CD4-positive, alpha-beta T cell (primary cell): ENCODE measurements around the gene ABHD5. TPM values are rescaled to one million over a fixed set of nuclear protein-coding genes. Genes with fewer than 3 reads are reported as not detected.

Source experiments
- ATAC-seq: fragments of 200-7000 bp; cut with Tn5 transposase; one replicate; pipeline ENCODE4 v1.10.0; 2022; ENCODE audit warnings: mild to moderate bottlenecking; ENCODE audit not compliant: poor library complexity
- CTCF ChIA-PET: fragments of 350-600 bp; sonication (Branson Sonifier 250); formaldehyde crosslinking; loops from one replicate; lab custom pipeline; 2021; ENCODE audit warnings: antibody characterized with exemption, inconsistent platforms; lab: Charles Lee
- POLR2A ChIA-PET: fragments of 350-600 bp; sonication (Branson Sonifier 250); formaldehyde crosslinking; loops from one replicate; lab custom pipeline; 2021; ENCODE audit warnings: antibody characterized with exemption, inconsistent platforms; lab: Charles Lee
- DNase-seq, 14 experiments: peaks; one replicate each; pipeline ENCODE4 v3.0.0-alpha.2; 2013 to 2020; ENCODE audit warnings: mixed read lengths in 2 of 14
- H3K27ac ChIP-seq, 2 donors: one replicate each; pipeline versions ENCODE4 v1.5.1 to v1.7.0; 2013; ENCODE audit warnings: low read length in 2 of 2, low read depth in 1 of 2, mild to moderate bottlenecking in 1 of 2
- H3K27me3 ChIP-seq, 2 experiments: 1 replicate in 1 of 2; 2 replicates in 1 of 2; pipeline versions ENCODE4 v1.6.1 to v1.7.0; 2013; ENCODE audit warnings: low read length in 2 of 2, control low read depth in 1 of 2, mild to moderate bottlenecking in 1 of 2, moderate library complexity in 1 of 2; ENCODE audit not compliant: insufficient read depth in 2 of 2, control insufficient read depth in 1 of 2
- H3K36me3 ChIP-seq: one replicate; pipeline ENCODE4 v1.6.1; 2013; ENCODE audit warnings: low read length, control low read depth; ENCODE audit not compliant: insufficient read depth
- H3K4me1 ChIP-seq: one replicate; pipeline ENCODE4 v1.6.1; 2013; ENCODE audit warnings: low read length, control low read depth; ENCODE audit not compliant: insufficient read depth
- H3K4me3 ChIP-seq: one replicate; pipeline ENCODE4 v1.5.1; 2013; ENCODE audit warnings: mild to moderate bottlenecking, low read length, moderate library complexity
- H3K9me3 ChIP-seq, 2 experiments: 1 replicate in 1 of 2; 2 replicates in 1 of 2; pipeline versions ENCODE4 v1.6.1 to v1.7.0; 2013; ENCODE audit warnings: low read length in 2 of 2, mild to moderate bottlenecking in 2 of 2, control low read depth in 1 of 2, moderate library complexity in 1 of 2; ENCODE audit not compliant: control insufficient read depth in 1 of 2, insufficient read depth in 1 of 2
- H3K27ac Mint-ChIP-seq: one replicate; pipeline ENCODE4 v1.8.0; 2020; ENCODE audit warnings: mixed read lengths
- H3K27me3 Mint-ChIP-seq: one replicate; pipeline ENCODE4 v1.8.0; 2021; ENCODE audit warnings: mixed read lengths
- H3K36me3 Mint-ChIP-seq: one replicate; pipeline ENCODE4 v1.8.0; 2021; ENCODE audit warnings: low read depth, mixed read lengths
- H3K4me1 Mint-ChIP-seq: one replicate; pipeline ENCODE4 v1.8.0; 2021; ENCODE audit warnings: low read depth, mixed read lengths
- H3K4me3 Mint-ChIP-seq: one replicate; pipeline ENCODE4 v1.8.0; 2020; ENCODE audit warnings: mild to moderate bottlenecking, mixed read lengths
- H3K9me3 Mint-ChIP-seq: one replicate; pipeline ENCODE4 v1.8.0; 2020; ENCODE audit warnings: mixed read lengths
- CTCF ChIP-seq: fragments of 200-600 bp; IDR thresholded peaks from one replicate; pipeline ENCODE4 v1.8.0; 2022; ENCODE audit warnings: antibody characterized with exemption, mild to moderate bottlenecking
- intact Hi-C, 2 experiments: fragments of 100-400 bp; cut with DNase I in 1 of 2; cut with micrococcal nuclease in 1 of 2; formaldehyde crosslinking; loops; one replicate each; pipeline versions ENCODE4 v1.15.1 to v1.9.0; 2023 to 2025; cut with DNase I, micrococcal nuclease
- total RNA-seq, 174 experiments: library from RNA in 2 of 174; stranded (reverse) in 2 of 174; gene quantifications; one replicate each; pipeline ENCODE4 v1.2.3 and lab custom pipeline; 2021 to 2026

Gene ABHD5
- total RNA-seq, 2 experiments from 2014 or later: 6.4 to 9.3 TPM

GRCh38 chr3:43686700-43687498 is 3.8 kb upstream of the ABHD5 start:
- Mint-ChIP-seq H3K9me3 (no peaks in the 10 kb centered on the region), H3K27ac (no peak overlapping the region), H3K27me3 (no peaks in the 10 kb centered on the region), H3K4me1 (peaks cover 18% of the 10 kb centered on the region), H3K36me3 (peaks cover 8% of the 10 kb centered on the region), H3K4me3 (no peak overlapping the region)
- DNase-seq (no peak), ATAC-seq (no peak)
- no peak for TF ChIP-seq CTCF
- Histone ChIP-seq H3K36me3 (no peaks in the 10 kb centered on the region), H3K27me3 (no peaks in the 10 kb centered on the region), H3K4me1 (peaks cover 13% of the 10 kb centered on the region), H3K9me3 (no peaks in the 10 kb centered on the region), H3K4me3 (no peak overlapping the region), H3K27ac (no peak overlapping the region)
- intact Hi-C loops: no loop called here
- CTCF ChIA-PET: no interaction called here
- POLR2A ChIA-PET: interaction anchor here (1.2 kb wide), 1 partner anchor 12 kb away, joined by 3 read pairs; no protein-coding TSS in a partner anchor

- H3K4me1 ChIP-seq: peaks cover 16% of the 10 kb centered on the region
- no peak for TF ChIP-seq CTCF
- POLR2A ChIA-PET: no interaction called here
- Mint-ChIP-seq H3K27me3 (no peaks in the 10 kb centered on the region), H3K36me3 (peaks cover 8% of the 10 kb centered on the region), H3K4me1 (peaks cover 22% of the 10 kb centered on the region), H3K27ac (no peak overlapping the region), H3K4me3 (no peak overlapping the region), H3K9me3 (no peaks in the 10 kb centered on the region)
- H3K27me3 ChIP-seq: no peaks in the 10 kb centered on the region
- ATAC-seq: no peak
- no peaks in the 10 kb centered on the region for H3K9me3 ChIP-seq
- DNase-seq: no peak
- H3K36me3 ChIP-seq: no peaks in the 10 kb centered on the region
- intact Hi-C loops: no loop called here
- CTCF ChIA-PET: no interaction called here
- no peak overlapping the region for H3K4me3 ChIP-seq
- H3K27ac ChIP-seq: no peak overlapping the region
Observed at GRCh38 chr3:43687499-43687811, 3.3 kb upstream of the ABHD5 start.

GRCh38 chr3:43688245-43688650 is 2.5 kb upstream of the ABHD5 start:
- DNase-seq (no peak), ATAC-seq (no peak)
- H3K27me3 Mint-ChIP-seq: no peaks in the 10 kb centered on the region
- H3K4me1 Mint-ChIP-seq: peaks cover 27% of the 10 kb centered on the region
- H3K4me3 Mint-ChIP-seq: no peak overlapping the region
- H3K27ac Mint-ChIP-seq: no peak overlapping the region
- CTCF ChIA-PET: no interaction called here
- H3K4me1 ChIP-seq: peaks cover 18% of the 10 kb centered on the region
- no peak overlapping the region for H3K27ac ChIP-seq
- peaks cover 8% of the 10 kb centered on the region for H3K36me3 Mint-ChIP-seq
- no peak overlapping the region for H3K4me3 ChIP-seq
- no peak for TF ChIP-seq CTCF
- POLR2A ChIA-PET: no interaction called here
- intact Hi-C loops: loop anchor here in 1 of 2 experiments (2.0 kb wide), 1 partner anchor 63 kb away; no protein-coding TSS in a partner anchor
- H3K36me3 ChIP-seq: no peaks in the 10 kb centered on the region
- no peaks in the 10 kb centered on the region for H3K9me3 ChIP-seq
- H3K9me3 Mint-ChIP-seq: no peaks in the 10 kb centered on the region
- no peaks in the 10 kb centered on the region for H3K27me3 ChIP-seq
